Stomach (tissue), 9 donors: Measurements from ENCODE around the gene UQCRC1. TPM values are rescaled to one million over a fixed set of nuclear protein-coding genes. Genes with fewer than 3 reads are reported as not detected.

Experiments used
- DNase-seq, 2 donors: peaks; one replicate each; pipeline versions ENCODE4 v3.0.0 to v3.0.0-alpha.2; 2013 to 2019
- H3K27ac ChIP-seq, 5 donors: fragments of 200-600 bp in 4 of 5; sonication (generic) in 4 of 5; one replicate each; pipeline ENCODE4 v1.5.1; 2013 to 2019; ENCODE audit warnings: mild to moderate bottlenecking in 1 of 5, moderate library complexity in 1 of 5
- H3K27me3 ChIP-seq, 3 donors: fragments of 200-600 bp; sonication (generic); one replicate each; pipeline ENCODE4 v1.5.1; 2017 to 2019; ENCODE audit warnings: mixed run types in 1 of 3
- H3K36me3 ChIP-seq, 4 donors: fragments of 200-600 bp; sonication (generic); 1 replicate in 3 of 4; 2 replicates in 1 of 4; pipeline ENCODE4 v1.5.1; 2016 to 2019
- H3K4me1 ChIP-seq, 4 donors: fragments of 200-600 bp; sonication (generic); one replicate each; pipeline ENCODE4 v1.5.1; 2016 to 2019
- H3K4me3 ChIP-seq, 4 donors: fragments of 200-600 bp; sonication (generic) in 3 of 4; one replicate each; pipeline ENCODE4 v1.5.1; 2016 to 2019; ENCODE audit warnings: mild to moderate bottlenecking in 1 of 4
- H3K9me3 ChIP-seq, 4 donors: fragments of 200-600 bp; sonication (generic); one replicate each; pipeline ENCODE4 v1.5.1; 2016 to 2019
- CTCF ChIP-seq, 7 experiments: fragments of 450-650 bp in 4 of 7; fragments of 200-600 bp in 3 of 7; sonication (generic) in 3 of 7; IDR thresholded peaks; one replicate each; pipeline ENCODE4 v1.5.1; 2016 to 2019; ENCODE audit warnings: antibody characterized with exemption in 7 of 7, control low read depth in 2 of 7, mild to moderate bottlenecking in 1 of 7
- EP300 ChIP-seq: sonication (generic); formaldehyde crosslinking; IDR thresholded peaks from one replicate; pipeline ENCODE4 v1.6.1; 2017; ENCODE audit warnings: antibody characterized with exemption
- POLR2A ChIP-seq, 4 donors: fragments of 450-650 bp; IDR thresholded peaks; one replicate each; pipeline ENCODE4 v1.6.1; 2016; ENCODE audit warnings: antibody characterized with exemption in 4 of 4, control low read depth in 2 of 4, mild to moderate bottlenecking in 1 of 4, moderate library complexity in 1 of 4
- POLR2AphosphoS5 ChIP-seq, 3 donors: sonication (generic); formaldehyde crosslinking; IDR thresholded peaks; one replicate each; pipeline ENCODE4 v1.6.1; 2016; ENCODE audit warnings: antibody characterized with exemption in 3 of 3
- WGBS, 5 donors: extraction: QIAGEN DNeasy Blood & Tissue Kit in 3 of 5; methylation state at CpG; one replicate each; pipeline versions ENCODE4 v1.1.5 to v1.1.7; 2013 to 2018; 5-methylcytosine and 5-hydroxymethylcytosine counted together
- intact Hi-C: fragments of 100-400 bp; cut with DNase I; formaldehyde crosslinking; loops from one replicate; pipeline ENCODE4 v1.15.1; 2023; ENCODE audit warnings: low total_unique reads
- polyA plus RNA-seq, 3 donors: library from polyadenylated mRNA; stranded (reverse); fragments of 200-250 nt; gene quantifications; one replicate each; pipeline ENCODE4 v1.2.3, GENCODE V29; 2013
- total RNA-seq, 5 donors: library from RNA; depleted of rRNA; stranded (reverse); fragments of >200 nt; gene quantifications; one replicate each; pipeline versions ENCODE4 v1.1.0 to v1.2.3, GENCODE V29; 2014 to 2016
- donor health status: healthy with polysubstance abuse.
- donor health status: Bipolar disorder and iron deficiency.
- donor health status: healthy.

UQCRC1 gene
- total and polyA plus RNA-seq, 8 donors, result 178 to 568 (median 277) TPM

- H3K27ac ChIP-seq, result peak overlapping the region; percentile 71 to 85 (median 79)
- intact Hi-C loops, result no loop called here
- WGBS, 5 donors, result 44 to 69% (median 58%) methylated on average over 6 of the region's 6 CpGs
Measured at GRCh38 chr3:48623851-48624547, 14.6 kb upstream of the UQCRC1 start.

DNA sequence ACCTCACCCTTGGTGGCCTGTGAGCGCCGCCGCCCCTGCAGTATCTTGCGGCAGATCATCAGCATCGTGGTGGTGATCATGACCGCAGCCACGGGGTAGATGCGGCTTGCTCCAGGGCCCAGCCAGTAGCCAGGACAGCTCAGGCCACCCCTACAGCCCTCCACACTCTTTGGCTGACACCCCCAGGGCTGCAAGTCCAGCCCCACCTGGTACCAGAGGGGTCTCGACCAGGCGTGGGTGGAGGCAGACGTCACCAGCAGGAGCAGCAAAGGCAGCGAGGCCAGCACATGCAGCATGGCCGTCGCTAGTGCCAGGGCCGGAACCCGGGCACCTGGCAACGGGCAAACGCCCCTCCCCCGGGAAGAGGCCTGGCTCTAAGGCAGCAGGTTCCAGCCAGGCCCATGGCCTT, 12.0 kb upstream of the UQCRC1 start, which contains the start of gene TMEM89:
TSS of gene TMEM89 (minus strand) at position 309 of the 409 bp plus-strand sequence. CDS start at position 296, 13 bp downstream.
- H3K27ac ChIP-seq, result peak within 1 kb of the TSS in 1 of 5 donors; percentile 62
- DNase-seq, result no peak
- no peaks in the 10 kb centered on the region for H3K27me3 ChIP-seq
- intact Hi-C loops, result no loop called here
- 90 to 97% (median 94%) methylated on average over 7 to 19 of the region's 19 CpGs for WGBS, 5 donors
- H3K4me1 ChIP-seq, result peaks cover 5 to 24% (median 16%) of the 10 kb centered on the region in 4 donors
- no peak within 1 kb of the TSS for H3K4me3 ChIP-seq
- H3K36me3 ChIP-seq, result peaks cover 2 to 27% (median 19%) of the 10 kb centered on the region in 4 donors
- H3K9me3 ChIP-seq, result peaks cover 10 to 22% (median 16%) of the 10 kb centered on the region in 4 donors
- TF ChIP-seq CTCF (IDR thresholded peaks at IDR 0.05), result no peak
- no peak for TF ChIP-seq POLR2AphosphoS5 (IDR thresholded peaks at IDR 0.05)
- TF ChIP-seq EP300, result no peak
- TF ChIP-seq POLR2A (IDR thresholded peaks at IDR 0.05), result no peak

More at GRCh38 chr3:48623851-48624547, 14.6 kb upstream of the UQCRC1 start:
- TF ChIP-seq EP300 (no peak), POLR2AphosphoS5 (IDR thresholded peaks at IDR 0.05) (peak in 1 of 3 donors; percentile 34), POLR2A (IDR thresholded peaks at IDR 0.05) (no peak), CTCF (IDR thresholded peaks at IDR 0.05) (no peak)
- Histone ChIP-seq H3K4me1 (peaks cover 5 to 24% (median 16%) of the 10 kb centered on the region in 4 donors), H3K4me3 (no peak overlapping the region), H3K36me3 (peaks cover 10 to 52% (median 44%) of the 10 kb centered on the region in 4 donors), H3K9me3 (no peaks in the 10 kb centered on the region), H3K27me3 (no peaks in the 10 kb centered on the region)
- DNase-seq, result peak; percentile 69 to 82

GRCh38 chr3:48619541-48620524, 10.4 kb upstream of the UQCRC1 start:
- no peak for TF ChIP-seq POLR2AphosphoS5 (IDR thresholded peaks at IDR 0.05)
- no peak for TF ChIP-seq POLR2A (IDR thresholded peaks at IDR 0.05)
- TF ChIP-seq CTCF (IDR thresholded peaks at IDR 0.05), result no peak
- no peak for TF ChIP-seq EP300
- Histone ChIP-seq H3K27ac (peak overlapping the region; percentile 41 to 71 (median 62)), H3K27me3 (no peaks in the 10 kb centered on the region), H3K4me3 (no peak overlapping the region), H3K9me3 (peaks cover 10 to 29% (median 16%) of the 10 kb centered on the region in 4 donors), H3K4me1 (peaks cover 5 to 24% (median 16%) of the 10 kb centered on the region in 4 donors), H3K36me3 (peaks cover 0 to 11% (median 2%) of the 10 kb centered on the region in 4 donors)
- intact Hi-C loops, result no loop called here
- DNase-seq, result no peak
- WGBS, 5 donors, result 70 to 80% (median 75%) methylated on average over 7 of the region's 7 CpGs

- Histone ChIP-seq H3K36me3 (peaks cover 0 to 8% (median 0%) of the 10 kb centered on the region in 4 donors), H3K27me3 (no peaks in the 10 kb centered on the region), H3K27ac (peak overlapping the region in 4 of 5 donors; percentile 55 to 71 (median 65)), H3K9me3 (peaks cover 10 to 29% (median 16%) of the 10 kb centered on the region in 4 donors), H3K4me3 (no peak overlapping the region), H3K4me1 (peaks cover 0 to 11% (median 6%) of the 10 kb centered on the region in 4 donors)
- WGBS, 5 donors, result 93 to 99% (median 98%) methylated on average over 4 of the region's 4 CpGs
- no peak for DNase-seq
- no peak for TF ChIP-seq CTCF (IDR thresholded peaks at IDR 0.05)
- intact Hi-C loops, result no loop called here
Measured at GRCh38 chr3:48617559-48617958, 8.1 kb upstream of the UQCRC1 start.
